GM12874 (cell line): Measurements from ENCODE around the gene CALHM5.

ENCODE experiments used
- CTCF ChIP-seq: IDR thresholded peaks from 2 replicates; pipeline ENCODE4 v1.5.1; 2011; ENCODE audit warnings: low read depth, mild to moderate bottlenecking, control low read depth, low read length, moderate library complexity; ENCODE audit not compliant: insufficient read depth

CALHM5 gene

GRCh38 chr6:116536216-116536621, 24.8 kb downstream of the CALHM5 start:
- TF ChIP-seq CTCF = peak; percentile 48

GRCh38 chr6:116542426-116542825, 31.0 kb downstream of the CALHM5 start:
- no peak for TF ChIP-seq CTCF

- no peak for TF ChIP-seq CTCF
Measured at GRCh38 chr6:116543149-116543548, 31.7 kb downstream of the CALHM5 start.

- no peak for TF ChIP-seq CTCF
Measured at GRCh38 chr6:116545651-116546050, 34.2 kb downstream of the CALHM5 start, which contains the start of gene TRAPPC3L. Gene TRAPPC3L, minus strand, starts transcription at chr6:116545684. Its CDS starts 170 bp downstream, at chr6:116545514.

GRCh38 chr6:116547358-116547757, 35.9 kb downstream of the CALHM5 start:
- no peak for TF ChIP-seq CTCF

GRCh38 chr6:116550796-116551195, 39.4 kb downstream of the CALHM5 start:
- TF ChIP-seq CTCF = no peak

- no peak for TF ChIP-seq CTCF
Measured at GRCh38 chr6:116553451-116553850, 42.0 kb downstream of the CALHM5 start, which contains the start of gene CALHM4. Gene CALHM4, plus strand, starts transcription at chr6:116553751. Its CDS starts 43 bp downstream, at chr6:116553794.

- TF ChIP-seq CTCF = no peak
Measured at GRCh38 chr6:116556065-116556464, 44.6 kb downstream of the CALHM5 start.
